ENCODE measurements around the gene GALM.
"Not testable (repeated sequence)": the region's sequence is repeated elsewhere in the genome, so short reads cannot be mapped to it uniquely, and the experiment has no call there.

GALM gene

GRCh38 chr2:38665854-38666555 lies at the start of gene GALM:
GALM (plus strand) TSS chr2:38666114; CDS start chr2:38666162, 48 bp downstream.
- DNase-seq: peak; percentile 89

GRCh38 chr2:38617301-38617700 lies 48.6 kb upstream of the GALM start:
- no peak for DNase-seq

- DNase-seq: peak; percentile 99
These were observed 46.3 kb upstream of the GALM start for GRCh38 chr2:38619458-38620164.

DNA sequence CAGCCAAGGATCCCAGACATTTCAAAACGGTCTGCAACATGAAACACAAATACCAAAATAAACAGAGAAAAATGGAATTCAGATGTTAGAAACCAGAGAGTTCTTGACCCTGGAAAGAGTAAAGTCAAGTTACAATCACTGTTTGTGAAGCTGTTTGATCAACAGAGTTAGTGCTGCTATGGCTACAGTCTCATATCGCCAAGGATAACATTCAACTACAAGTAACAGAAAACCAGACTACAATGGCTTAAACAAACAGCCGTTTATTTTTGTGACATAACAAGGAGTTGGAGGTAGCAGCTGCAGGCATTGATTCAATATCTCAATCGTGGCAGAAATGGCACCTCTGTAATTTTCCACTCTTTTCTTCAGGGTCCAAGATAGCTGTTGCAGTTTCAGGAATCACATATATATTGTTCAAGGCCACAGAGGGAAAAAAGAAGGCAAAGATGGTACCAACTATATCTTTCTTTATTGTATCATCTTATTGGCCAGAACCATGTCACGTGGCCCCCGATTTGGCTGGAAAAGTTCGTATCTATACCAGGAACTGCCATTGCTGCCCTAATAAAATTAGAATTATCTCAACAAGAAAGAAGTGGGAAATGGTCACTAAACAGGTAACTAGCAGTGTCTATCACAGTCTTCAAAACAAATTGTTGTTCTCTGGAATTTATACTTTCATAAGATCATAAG lies 45.5 kb upstream of the GALM start:
- no peak for DNase-seq

DNA sequence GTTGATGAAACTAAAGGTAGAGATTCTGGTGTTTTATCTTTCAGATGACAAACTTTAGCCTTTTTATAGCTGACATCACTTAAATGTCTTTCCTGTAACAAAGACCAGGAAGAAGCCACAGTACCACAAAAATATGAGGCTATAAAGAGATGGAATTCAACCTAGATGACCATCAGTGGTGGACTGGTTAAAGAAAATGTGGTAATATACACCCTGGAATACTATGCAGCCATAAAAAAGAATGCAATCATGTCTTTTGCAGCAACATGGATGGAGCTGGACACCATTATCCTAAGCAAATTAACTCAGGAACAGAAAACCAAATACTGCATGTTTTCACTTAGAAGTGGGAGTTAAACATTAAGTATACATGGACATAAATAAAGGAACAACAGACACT lies 44.9 kb upstream of the GALM start:
- no peak for DNase-seq

DNA sequence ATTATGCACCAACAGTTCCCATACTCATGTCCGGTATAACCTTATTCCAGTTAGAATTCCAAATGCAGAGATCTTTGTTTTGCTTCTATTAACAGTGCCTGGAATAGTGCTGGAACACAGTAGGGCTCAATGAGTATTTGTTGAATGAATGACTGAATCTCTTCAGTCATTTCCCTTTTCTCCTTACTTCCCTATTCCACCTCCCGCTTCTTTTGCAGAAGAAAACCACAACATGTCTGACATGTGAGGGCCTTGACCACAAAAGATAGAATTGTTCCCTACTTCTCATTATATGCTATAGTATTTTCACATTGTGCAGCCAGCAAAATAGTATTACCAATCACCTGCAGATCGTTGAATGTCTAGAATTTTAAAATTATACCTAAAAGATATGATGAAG lies 43.7 kb upstream of the GALM start:
- peak; percentile 96 for DNase-seq

GRCh38 chr2:38626326-38627035 lies 39.4 kb upstream of the GALM start:
- DNase-seq: no peak

DNA sequence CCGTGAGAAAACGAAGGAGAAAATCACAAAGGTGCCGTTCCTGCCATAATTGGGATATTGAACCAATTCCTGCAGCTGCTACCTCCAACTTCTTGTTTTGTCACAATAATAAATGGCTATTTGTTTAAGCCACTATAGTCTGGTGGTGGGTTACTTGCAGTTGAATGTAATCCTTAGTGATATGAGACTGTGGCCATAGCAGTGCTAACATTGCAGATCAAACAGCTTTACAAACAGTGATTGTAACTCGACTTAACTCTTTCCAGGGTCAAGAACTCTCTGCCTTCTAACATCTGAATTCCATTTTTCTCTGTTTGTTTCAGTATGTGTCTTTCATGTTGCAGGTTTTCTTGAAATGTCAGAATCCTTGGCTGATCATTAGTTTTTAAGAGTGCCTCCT lies 38.5 kb upstream of the GALM start:
- no peak for DNase-seq

DNA sequence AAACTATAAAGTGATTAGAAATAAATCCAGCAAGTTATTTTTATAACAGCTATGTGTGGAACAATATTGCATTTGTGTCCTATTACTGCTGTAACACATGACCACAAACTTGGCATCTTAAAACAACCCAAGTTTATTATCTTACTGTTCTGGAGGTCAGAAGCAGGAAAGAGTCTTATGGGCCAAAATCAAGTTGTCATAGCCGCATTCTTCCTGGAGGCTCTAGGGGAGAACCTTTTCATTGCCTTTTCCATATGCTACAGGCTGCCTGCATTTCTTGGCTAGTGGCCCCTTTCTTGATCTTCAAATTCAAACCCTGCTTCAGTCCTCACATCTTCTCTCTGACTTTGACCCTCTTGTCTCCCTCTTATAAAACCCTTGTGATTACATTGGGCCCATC lies 36.2 kb upstream of the GALM start:
- no peak for DNase-seq

DNA sequence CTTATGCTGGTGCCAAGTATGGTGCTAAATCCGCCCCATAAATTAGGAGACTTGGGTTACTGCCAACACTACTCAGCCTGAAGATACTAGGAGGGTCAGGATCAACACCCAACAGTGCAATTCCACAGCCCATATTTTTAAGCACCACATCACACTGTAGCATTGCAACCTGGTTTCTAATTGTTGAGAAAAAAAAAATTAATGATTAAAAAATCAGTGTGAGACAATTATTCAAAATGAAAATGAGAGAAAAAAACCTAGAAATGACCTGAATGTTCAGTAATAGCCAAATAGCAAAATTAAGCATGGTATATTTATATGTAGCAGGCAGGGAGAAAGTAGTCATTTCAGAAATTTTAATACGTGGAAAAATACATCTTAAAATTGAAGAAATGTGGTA lies 33.9 kb upstream of the GALM start:
- DNase-seq: no peak

GRCh38 chr2:38632980-38633379 lies 32.9 kb upstream of the GALM start:
- DNase-seq: no peak

- no peak for DNase-seq
These were observed 32.0 kb upstream of the GALM start for GRCh38 chr2:38633895-38634294.

GRCh38 chr2:38634684-38635083 lies 31.2 kb upstream of the GALM start:
- peak; percentile 93 for DNase-seq

- no peak for DNase-seq
These were observed 30.8 kb upstream of the GALM start for GRCh38 chr2:38635139-38635538.

DNA sequence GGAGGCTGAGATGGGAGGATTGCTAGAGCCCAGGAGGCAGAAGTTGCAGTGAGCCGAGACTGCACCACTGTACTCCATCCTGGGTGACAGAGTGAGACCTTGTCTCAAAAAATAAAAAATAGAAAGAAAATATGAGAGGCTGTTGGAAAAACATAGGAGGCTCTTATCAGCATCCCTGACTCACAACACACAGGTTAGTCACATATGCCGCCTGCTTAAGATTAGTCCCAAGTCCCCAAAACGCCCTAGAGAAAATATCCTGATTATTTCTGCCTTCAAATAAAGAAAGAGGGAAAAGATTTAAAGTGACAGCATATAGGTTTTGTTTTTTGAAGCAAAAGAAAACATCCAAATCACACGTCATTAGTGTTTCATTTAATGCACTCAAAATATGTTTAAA lies 29.8 kb upstream of the GALM start:
- no peak for DNase-seq

DNA sequence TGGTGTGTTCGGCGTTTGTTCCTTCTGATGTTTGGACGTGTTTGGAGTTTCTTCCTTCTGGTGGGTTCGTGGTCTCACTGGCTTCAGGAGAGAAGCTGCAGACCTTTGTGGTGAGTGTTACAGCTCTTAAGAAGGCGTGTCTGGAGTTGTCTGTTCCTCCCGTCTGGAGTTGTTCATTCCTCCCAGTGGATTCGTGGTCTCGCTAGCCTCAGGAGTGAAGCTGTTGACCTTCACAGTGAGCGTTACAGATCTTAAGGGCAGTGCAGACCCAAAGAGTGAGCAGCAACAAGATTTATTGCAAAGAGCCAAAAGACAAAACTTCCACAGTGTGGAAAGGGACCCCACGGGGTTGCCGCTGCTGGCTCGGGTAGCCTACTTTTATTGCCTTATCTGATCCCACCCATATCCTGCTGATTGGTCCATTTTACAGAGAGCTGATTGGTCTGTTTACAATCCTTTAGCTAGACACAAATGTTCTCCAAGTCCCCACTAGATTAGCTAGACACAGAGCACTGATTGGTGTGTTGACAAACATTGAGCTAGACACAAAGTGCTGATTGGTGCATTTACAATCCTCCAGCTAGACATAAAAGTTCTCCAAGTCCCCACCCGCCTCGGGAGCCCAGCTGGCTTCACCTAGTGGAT lies 23.4 kb upstream of the GALM start:
- not testable (repeated sequence) for DNase-seq

DNA sequence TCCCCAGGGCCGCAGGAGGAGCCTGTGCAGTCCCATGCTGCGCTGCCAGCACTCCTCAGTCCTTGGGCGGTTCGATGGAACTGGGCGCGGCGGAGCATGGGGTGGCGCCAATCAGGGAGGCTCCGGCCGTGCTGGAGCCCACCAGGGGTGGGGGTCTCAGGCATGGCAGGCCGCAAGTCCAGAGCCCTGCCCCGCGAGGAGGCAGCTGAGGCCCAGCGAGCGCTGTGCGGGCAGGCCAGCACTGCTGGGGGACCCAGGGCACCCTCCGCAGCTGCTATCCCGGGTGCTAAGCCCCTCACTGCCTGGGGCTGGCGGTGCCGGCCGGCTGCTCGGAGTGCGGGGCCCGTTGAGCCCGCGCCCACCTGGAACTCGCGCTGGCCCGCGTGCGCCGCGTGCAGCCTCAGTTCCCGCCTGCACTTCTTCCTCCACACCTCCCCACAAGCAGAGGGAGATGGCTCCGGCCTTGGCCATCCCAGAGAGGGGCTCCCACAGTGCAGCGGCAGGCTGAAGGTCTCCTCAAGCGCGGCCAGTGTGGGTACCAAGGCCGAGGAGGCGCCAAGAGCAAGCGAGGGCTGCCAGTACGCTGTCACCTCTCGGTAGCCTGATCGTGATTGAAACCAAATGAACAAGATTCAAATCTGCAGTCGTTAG lies 22.8 kb upstream of the GALM start:
- DNase-seq: no peak

GRCh38 chr2:38643683-38644511 lies 22.0 kb upstream of the GALM start:
- peak; percentile 88 for DNase-seq

DNA sequence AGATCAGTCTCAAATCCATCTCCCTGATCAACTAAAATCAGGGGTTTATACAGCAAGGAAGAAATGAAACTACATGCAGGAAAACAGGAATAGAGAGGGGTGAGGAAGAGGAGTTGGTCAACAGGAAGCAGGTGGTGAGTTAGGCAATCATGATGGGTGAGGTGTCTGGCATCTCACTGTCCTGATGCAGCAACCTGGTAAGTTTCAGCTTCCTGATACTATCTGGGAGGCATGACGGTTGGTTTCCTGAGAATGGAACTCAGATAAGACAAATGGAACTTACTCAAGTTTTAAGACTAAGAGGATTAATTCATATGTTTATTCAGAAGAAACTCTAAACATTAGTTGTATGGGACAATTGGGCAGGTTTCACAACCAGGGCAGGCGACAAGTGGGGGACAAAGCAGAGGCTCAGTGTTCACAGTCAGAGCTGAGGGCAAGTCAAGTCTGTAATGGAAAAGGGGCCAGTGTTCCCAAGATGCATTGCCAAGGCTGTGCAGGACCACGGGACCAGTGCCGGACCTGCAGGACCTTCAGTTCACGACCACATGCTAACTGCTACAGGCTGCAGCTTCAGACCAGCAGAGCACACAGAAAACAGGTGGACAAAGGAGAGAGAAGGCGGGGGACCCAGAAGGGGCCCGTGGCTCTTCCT lies 17.7 kb upstream of the GALM start:
- peak; percentile 97 for DNase-seq

GRCh38 chr2:38649176-38649728 lies 16.7 kb upstream of the GALM start:
- DNase-seq: no peak

GRCh38 chr2:38650012-38650411 lies 15.9 kb upstream of the GALM start:
- DNase-seq: no peak
